WTC11 (cell line): ENCODE results near the gene ITPRID1. TPM values are rescaled to one million over a fixed set of nuclear protein-coding genes. Genes with fewer than 3 reads are reported as not detected.

Experiments
- ATAC-seq: fragments of 200-7000 bp; cut with Tn5 transposase; 2 replicates; pipeline ENCODE4 v1.10.0; 2021; ENCODE audit warnings: mild to moderate bottlenecking, moderate library complexity
- CTCF ChIA-PET: fragments of 300-600 bp; sonication (Branson Sonifier 250); formaldehyde crosslinking; loops from one replicate; lab custom pipeline; 2021; ENCODE audit warnings: antibody characterized with exemption; lab: Charles Lee
- POLR2A ChIA-PET: fragments of 350-600 bp; sonication (Branson Sonifier 250); formaldehyde crosslinking; loops from one replicate; lab custom pipeline; 2021; ENCODE audit warnings: antibody characterized with exemption; lab: Charles Lee
- DNase-seq: peaks from one replicate; pipeline ENCODE4 v3.0.0; 2021; ENCODE audit warnings: low spot score
- H3K27ac Mint-ChIP-seq: 2 replicates; pipeline ENCODE4 v1.8.0; 2021; ENCODE audit warnings: mixed read lengths
- H3K27me3 Mint-ChIP-seq: 2 replicates; pipeline ENCODE4 v1.8.0; 2021; ENCODE audit warnings: low read depth, mild to moderate bottlenecking, moderate library complexity, mixed read lengths
- H3K36me3 Mint-ChIP-seq: 2 replicates; pipeline ENCODE4 v1.8.0; 2021; ENCODE audit warnings: mixed read lengths
- H3K4me1 Mint-ChIP-seq: 2 replicates; pipeline ENCODE4 v1.8.0; 2022; ENCODE audit warnings: mixed read lengths
- H3K4me3 Mint-ChIP-seq: 2 replicates; pipeline ENCODE4 v1.8.0; 2021; ENCODE audit warnings: mild to moderate bottlenecking, moderate library complexity, mixed read lengths
- H3K9me3 Mint-ChIP-seq: 2 replicates; pipeline ENCODE4 v1.8.0; 2021; ENCODE audit warnings: mixed read lengths
- AFF4 ChIP-seq: sonication (generic); formaldehyde crosslinking; IDR thresholded peaks from 2 replicates; pipeline ENCODE4 v1.8.1; 2023; ENCODE audit warnings: mild to moderate bottlenecking, missing genetic modification reagents, borderline replicate concordance
- E2F1 ChIP-seq: sonication (generic); formaldehyde crosslinking; IDR thresholded peaks from 2 replicates; pipeline ENCODE4 v1.8.0; 2022; ENCODE audit warnings: mild to moderate bottlenecking, missing genetic modification reagents
- FOXK1 ChIP-seq: sonication (generic); formaldehyde crosslinking; IDR thresholded peaks from 2 replicates; pipeline ENCODE4 v1.8.0; 2022; ENCODE audit warnings: mild to moderate bottlenecking, moderate library complexity, missing genetic modification reagents
- GRHL2 ChIP-seq: fragments of 250-450 bp; sonication (Bioruptor Pico); IDR thresholded peaks from 2 replicates; pipeline ENCODE4 v1.8.0; 2022; ENCODE audit warnings: mild to moderate bottlenecking, moderate library complexity; ENCODE audit not compliant: insufficient replicate concordance, severe bottlenecking
- GTF2I ChIP-seq: fragments of 250-450 bp; sonication (Bioruptor Pico); conservative IDR thresholded peaks from 2 replicates; pipeline ENCODE4 v1.4.0; 2021; ENCODE audit warnings: mild to moderate bottlenecking
- HMGXB4 ChIP-seq: sonication (generic); formaldehyde crosslinking; IDR thresholded peaks from 2 replicates; pipeline ENCODE4 v1.8.1; 2023; ENCODE audit warnings: mild to moderate bottlenecking, moderate library complexity, missing genetic modification reagents
- JAZF1 ChIP-seq: fragments of 250-450 bp; sonication (Bioruptor Pico); IDR thresholded peaks from 2 replicates; pipeline ENCODE4 v1.9.0; 2021; ENCODE audit warnings: moderate library complexity, mild to moderate bottlenecking, inconsistent platforms
- JUN ChIP-seq: sonication (generic); formaldehyde crosslinking; IDR thresholded peaks from 2 replicates; pipeline ENCODE4 v1.8.0; 2023; ENCODE audit warnings: mild to moderate bottlenecking, missing genetic modification reagents
- KAT7 ChIP-seq: sonication (generic); formaldehyde crosslinking; IDR thresholded peaks from 2 replicates; pipeline ENCODE4 v1.8.1; 2023; ENCODE audit warnings: missing genetic modification reagents, mild to moderate bottlenecking, borderline replicate concordance
- NR1H2 ChIP-seq: sonication (generic); formaldehyde crosslinking; IDR thresholded peaks from 2 replicates; pipeline ENCODE4 v1.9.0; 2021; ENCODE audit warnings: mild to moderate bottlenecking, moderate library complexity, missing genetic modification reagents
- RELA ChIP-seq: sonication (generic); formaldehyde crosslinking; IDR thresholded peaks from 2 replicates; pipeline ENCODE4 v1.8.1; 2022; ENCODE audit warnings: missing genetic modification reagents, mild to moderate bottlenecking, borderline replicate concordance
- SMAD3 ChIP-seq: sonication (generic); formaldehyde crosslinking; IDR thresholded peaks from 2 replicates; pipeline ENCODE4 v1.8.0; 2022; ENCODE audit warnings: missing genetic modification reagents, mild to moderate bottlenecking, borderline replicate concordance
- STAT6 ChIP-seq: sonication (generic); formaldehyde crosslinking; conservative IDR thresholded peaks from 2 replicates; pipeline ENCODE4 v1.8.1; 2023; ENCODE audit warnings: mild to moderate bottlenecking, low read depth, missing genetic modification reagents, moderate library complexity
- TCF7 ChIP-seq: sonication (generic); formaldehyde crosslinking; IDR thresholded peaks from 2 replicates; pipeline ENCODE4 v1.8.0; 2022; ENCODE audit warnings: mild to moderate bottlenecking, low read depth, missing genetic modification reagents, moderate library complexity
- TP53 ChIP-seq: sonication (generic); formaldehyde crosslinking; IDR thresholded peaks from 2 replicates; pipeline ENCODE4 v1.8.1; 2023; ENCODE audit warnings: mild to moderate bottlenecking, missing genetic modification reagents
- ZMAT4 ChIP-seq: fragments of 250-450 bp; sonication (Bioruptor Pico); IDR thresholded peaks from 2 replicates; pipeline ENCODE4 v1.9.0; 2021; ENCODE audit warnings: mild to moderate bottlenecking
- ZNF219 ChIP-seq: sonication (generic); formaldehyde crosslinking; IDR thresholded peaks from 2 replicates; pipeline ENCODE4 v1.8.0; 2023; ENCODE audit warnings: missing genetic modification reagents, mild to moderate bottlenecking, borderline replicate concordance
- ZNF232 ChIP-seq: sonication (generic); formaldehyde crosslinking; IDR thresholded peaks from 2 replicates; pipeline ENCODE4 v1.8.0; 2022; ENCODE audit warnings: mild to moderate bottlenecking, missing genetic modification reagents
- ZNF281 ChIP-seq: sonication (generic); formaldehyde crosslinking; IDR thresholded peaks from 2 replicates; pipeline ENCODE4 v1.8.0; 2023; ENCODE audit warnings: mild to moderate bottlenecking, missing genetic modification reagents
- ZNF317 ChIP-seq: sonication (generic); formaldehyde crosslinking; IDR thresholded peaks from 2 replicates; pipeline ENCODE4 v1.8.1; 2023; ENCODE audit warnings: low read depth, mild to moderate bottlenecking, moderate library complexity, missing genetic modification reagents, borderline replicate concordance
- ZNF396 ChIP-seq: fragments of 250-450 bp; sonication (Bioruptor Pico); IDR thresholded peaks from 2 replicates; pipeline ENCODE4 v1.8.0; 2021; ENCODE audit warnings: mild to moderate bottlenecking, moderate library complexity, borderline replicate concordance
- total RNA-seq: library from RNA; stranded (reverse); gene quantifications from 3 replicates; pipeline ENCODE4 v1.2.3, GENCODE V29; 2021

The ITPRID1 gene
- total RNA-seq, 1 experiment from 2014 or later = 0.98 TPM

- TF ChIP-seq AFF4 (CRISPR knock-in tag) (no peak), FOXK1 (no peak)
Measured at GRCh38 chr7:31518766-31519165, 4.9 kb downstream of the ITPRID1 start (continued).

- H3K9me3 Mint-ChIP-seq = peaks cover 13% of the 10 kb centered on the region
- no peak overlapping the region for H3K4me3 Mint-ChIP-seq
- no peaks in the 10 kb centered on the region for H3K4me1 Mint-ChIP-seq
- ChIA-PET POLR2A (interaction anchor here (0.7 kb wide), 1 partner anchor 325 kb away, joined by 3 read pairs; no protein-coding TSS in a partner anchor), CTCF (interaction anchor here (0.6 kb wide), 1 partner anchor 859 kb away, joined by 4 read pairs; no protein-coding TSS in a partner anchor)
- no peak overlapping the region for H3K27ac Mint-ChIP-seq
- H3K27me3 Mint-ChIP-seq = no peaks in the 10 kb centered on the region
- peaks cover 6% of the 10 kb centered on the region; the same call in 1 of the 2 replicates for H3K36me3 Mint-ChIP-seq
- DNase-seq (no peak), ATAC-seq (no peak)
- TF ChIP-seq TP53 (CRISPR knock-in tag) = no peak
- TF ChIP-seq JAZF1 = no peak
- TF ChIP-seq GRHL2 (CRISPR knock-in tag) = no peak
- TF ChIP-seq E2F1 (CRISPR knock-in tag) = no peak
- no peak for TF ChIP-seq ZMAT4 (CRISPR knock-in tag)
- TF ChIP-seq ZNF281 = no peak
- no peak for TF ChIP-seq NR1H2 (CRISPR knock-in tag)
- TF ChIP-seq SMAD3 = no peak
- TF ChIP-seq KAT7 (CRISPR knock-in tag) = no peak
- TF ChIP-seq ZNF317 = no peak
- no peak for TF ChIP-seq GTF2I (CRISPR knock-in tag)
- no peak for TF ChIP-seq ZNF396
- no peak for TF ChIP-seq ZNF219 (CRISPR knock-in tag)
Measured at GRCh38 chr7:31521336-31522010, 7.6 kb downstream of the ITPRID1 start.

- Mint-ChIP-seq H3K4me3 (no peak overlapping the region), H3K27ac (no peak overlapping the region)
- POLR2A ChIA-PET = no interaction called here
- TF ChIP-seq HMGXB4 (CRISPR knock-in tag) = no peak
- TF ChIP-seq RELA (CRISPR knock-in tag) = no peak
- no peak for TF ChIP-seq JUN (CRISPR knock-in tag)
- TF ChIP-seq ZNF232 (CRISPR knock-in tag) = no peak
- TF ChIP-seq TCF7 = no peak
- TF ChIP-seq STAT6 (CRISPR knock-in tag) = no peak
Measured at GRCh38 chr7:31526864-31527263, 13.0 kb downstream of the ITPRID1 start.

More at GRCh38 chr7:31526864-31527263, 13.0 kb downstream of the ITPRID1 start:
- no peak for DNase-seq
- CTCF ChIA-PET = interaction anchor here (1.1 kb wide), 1 partner anchor 83 kb away, joined by 3 read pairs; no protein-coding TSS in a partner anchor
- Mint-ChIP-seq H3K9me3 (no peaks in the 10 kb centered on the region), H3K27me3 (no peaks in the 10 kb centered on the region; the same call in 1 of the 2 replicates), H3K4me1 (peaks cover 5% of the 10 kb centered on the region; the same call in 1 of the 2 replicates), H3K36me3 (no peaks in the 10 kb centered on the region)
- no peak for ATAC-seq
